Measurements from ENCODE around the gene SORBS1.
A peak's percentile ranks its signal among the peaks of the same experiment; 100 is the strongest.

The SORBS1 gene

GRCh38 chr10:95561177-95561863 lies at the start of gene SORBS1:
Gene SORBS1, minus strand, starts transcription at chr10:95561371. Its CDS starts 120,236 bp downstream, at chr10:95441135.
- no peaks in the 10 kb centered on the region for H3K4me1 ChIP-seq (ENCODE audit: low read depth, poor library complexity, severe bottlenecking)
- H3K4me3 ChIP-seq (IDR thresholded peaks at IDR 0.05; ENCODE audit: insufficient read depth, low read depth, low read length): no peak within 1 kb of the TSS
- H2AFZ ChIP-seq (ENCODE audit: low read depth): peak within 1 kb of the TSS; percentile 94
- no peaks in the 10 kb centered on the region for H3K79me2 ChIP-seq (ENCODE audit: insufficient read depth, low read depth)
- no peak within 1 kb of the TSS for H3K27ac ChIP-seq
- H3K36me3 ChIP-seq (ENCODE audit: insufficient read depth): no peaks in the 10 kb centered on the region
- H3K4me2 ChIP-seq: peak within 1 kb of the TSS; percentile 98
- H3K9ac ChIP-seq: peak within 1 kb of the TSS; percentile 52; the same call in 1 of the 2 replicates
- no peak for TF ChIP-seq CTCF (conservative IDR thresholded peaks at IDR 0.05; ENCODE audit: low read depth, low read length)
- no peaks in the 10 kb centered on the region for H3K27me3 ChIP-seq (ENCODE audit: insufficient read depth, low read depth)
- no peaks in the 10 kb centered on the region for H4K20me1 ChIP-seq (ENCODE audit: insufficient read depth)

GRCh38 chr10:95610727-95611126 lies 49.6 kb upstream of the SORBS1 start:
- Histone ChIP-seq H3K79me2 (ENCODE audit: insufficient read depth, low read depth) (no peaks in the 10 kb centered on the region), H3K36me3 (ENCODE audit: insufficient read depth) (peaks cover 5% of the 10 kb centered on the region; the same call in 1 of the 2 replicates), H2AFZ (ENCODE audit: low read depth) (no peak overlapping the region), H3K27me3 (ENCODE audit: insufficient read depth, low read depth) (no peaks in the 10 kb centered on the region), H3K4me3 (IDR thresholded peaks at IDR 0.05; ENCODE audit: insufficient read depth, low read depth, low read length) (no peak overlapping the region), H3K27ac (no peak overlapping the region), H3K4me1 (ENCODE audit: low read depth, poor library complexity, severe bottlenecking) (no peaks in the 10 kb centered on the region), H4K20me1 (ENCODE audit: insufficient read depth) (no peaks in the 10 kb centered on the region), H3K9ac (no peak overlapping the region), H3K4me2 (no peak overlapping the region)
- no peak for TF ChIP-seq CTCF (conservative IDR thresholded peaks at IDR 0.05; ENCODE audit: low read depth, low read length)

GRCh38 chr10:95606922-95607321 lies 45.8 kb upstream of the SORBS1 start:
- no peak overlapping the region for H2AFZ ChIP-seq (ENCODE audit: low read depth)
- no peak overlapping the region for H3K27ac ChIP-seq
- TF ChIP-seq CTCF (conservative IDR thresholded peaks at IDR 0.05; ENCODE audit: low read depth, low read length): no peak
- H3K4me3 ChIP-seq (IDR thresholded peaks at IDR 0.05; ENCODE audit: insufficient read depth, low read depth, low read length): no peak overlapping the region
- no peak overlapping the region for H3K4me2 ChIP-seq
- H3K9ac ChIP-seq: no peak overlapping the region
- H4K20me1 ChIP-seq (ENCODE audit: insufficient read depth): no peaks in the 10 kb centered on the region
- no peaks in the 10 kb centered on the region for H3K79me2 ChIP-seq (ENCODE audit: insufficient read depth, low read depth)
- no peaks in the 10 kb centered on the region for H3K27me3 ChIP-seq (ENCODE audit: insufficient read depth, low read depth)
- H3K36me3 ChIP-seq (ENCODE audit: insufficient read depth): no peaks in the 10 kb centered on the region
- H3K4me1 ChIP-seq (ENCODE audit: low read depth, poor library complexity, severe bottlenecking): no peaks in the 10 kb centered on the region

- H3K79me2 ChIP-seq (ENCODE audit: insufficient read depth, low read depth): no peaks in the 10 kb centered on the region
- H3K4me3 ChIP-seq (IDR thresholded peaks at IDR 0.05; ENCODE audit: insufficient read depth, low read depth, low read length): no peak overlapping the region
- no peak overlapping the region for H3K27ac ChIP-seq
- no peaks in the 10 kb centered on the region for H4K20me1 ChIP-seq (ENCODE audit: insufficient read depth)
- no peaks in the 10 kb centered on the region for H3K27me3 ChIP-seq (ENCODE audit: insufficient read depth, low read depth)
- no peak overlapping the region for H2AFZ ChIP-seq (ENCODE audit: low read depth)
- H3K36me3 ChIP-seq (ENCODE audit: insufficient read depth): no peaks in the 10 kb centered on the region
- H3K4me2 ChIP-seq: no peak overlapping the region
- H3K4me1 ChIP-seq (ENCODE audit: low read depth, poor library complexity, severe bottlenecking): no peaks in the 10 kb centered on the region
- no peak for TF ChIP-seq CTCF (conservative IDR thresholded peaks at IDR 0.05; ENCODE audit: low read depth, low read length)
- H3K9ac ChIP-seq: no peak overlapping the region
Measured at GRCh38 chr10:95605163-95605562, 44.0 kb upstream of the SORBS1 start.

All from KMS-11 (cell line).